Activated T-cell treated with anti-CD3 and anti-CD28 coated beads for 1 hour (primary cell): ENCODE measurements around the gene ADM.

Experiments
- DNase-seq: peaks from one replicate; pipeline ENCODE4 v3.0.0-alpha.2; 2020; ENCODE audit warnings: low read depth

The ADM gene

GRCh38 chr11:10289765-10290380 lies 15.0 kb upstream of the ADM start:
- no peak for DNase-seq

GRCh38 chr11:10291801-10292638 lies 12.9 kb upstream of the ADM start:
- no peak for DNase-seq

- DNase-seq, result peak; percentile 70
These were observed 11.2 kb upstream of the ADM start, which contains the start of gene SBF2 for GRCh38 chr11:10293423-10294289. Gene SBF2 (minus strand): TSS chr11:10294219. CDS start chr11:10294069, 150 bp downstream.

DNA sequence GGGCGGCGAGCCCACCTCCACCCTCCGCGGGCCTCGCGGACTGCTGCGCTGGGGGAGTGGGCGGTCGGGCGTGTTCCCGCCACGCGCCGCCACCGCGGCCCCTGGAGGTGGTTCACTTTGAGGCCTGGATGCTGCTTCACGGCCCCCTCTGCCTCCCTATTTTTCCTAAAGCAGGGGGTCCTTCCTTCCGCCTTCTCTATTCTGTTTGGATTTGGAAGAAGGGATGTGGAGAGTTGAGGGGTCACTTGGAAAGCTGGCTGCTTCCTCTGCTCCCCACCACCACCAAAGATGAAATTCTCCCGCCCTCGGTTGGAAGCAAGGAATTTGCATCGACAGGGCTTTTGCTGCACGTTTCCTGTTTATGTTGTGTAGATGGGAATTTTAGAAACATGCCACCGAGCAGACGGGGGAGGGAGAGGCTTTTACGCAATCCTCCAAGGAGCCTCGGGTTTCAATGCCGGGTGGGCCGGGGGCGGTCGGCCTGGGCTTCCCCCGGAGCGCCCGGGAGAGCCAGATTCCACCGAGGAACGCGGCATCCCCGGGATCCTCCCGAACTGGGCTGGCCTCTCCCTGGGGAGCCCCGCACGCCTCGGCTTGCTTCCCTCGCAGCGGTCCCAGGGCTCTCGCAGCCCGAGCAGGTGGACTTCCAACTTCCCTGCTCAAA lies 10.5 kb upstream of the ADM start:
- DNase-seq, result no peak

DNA sequence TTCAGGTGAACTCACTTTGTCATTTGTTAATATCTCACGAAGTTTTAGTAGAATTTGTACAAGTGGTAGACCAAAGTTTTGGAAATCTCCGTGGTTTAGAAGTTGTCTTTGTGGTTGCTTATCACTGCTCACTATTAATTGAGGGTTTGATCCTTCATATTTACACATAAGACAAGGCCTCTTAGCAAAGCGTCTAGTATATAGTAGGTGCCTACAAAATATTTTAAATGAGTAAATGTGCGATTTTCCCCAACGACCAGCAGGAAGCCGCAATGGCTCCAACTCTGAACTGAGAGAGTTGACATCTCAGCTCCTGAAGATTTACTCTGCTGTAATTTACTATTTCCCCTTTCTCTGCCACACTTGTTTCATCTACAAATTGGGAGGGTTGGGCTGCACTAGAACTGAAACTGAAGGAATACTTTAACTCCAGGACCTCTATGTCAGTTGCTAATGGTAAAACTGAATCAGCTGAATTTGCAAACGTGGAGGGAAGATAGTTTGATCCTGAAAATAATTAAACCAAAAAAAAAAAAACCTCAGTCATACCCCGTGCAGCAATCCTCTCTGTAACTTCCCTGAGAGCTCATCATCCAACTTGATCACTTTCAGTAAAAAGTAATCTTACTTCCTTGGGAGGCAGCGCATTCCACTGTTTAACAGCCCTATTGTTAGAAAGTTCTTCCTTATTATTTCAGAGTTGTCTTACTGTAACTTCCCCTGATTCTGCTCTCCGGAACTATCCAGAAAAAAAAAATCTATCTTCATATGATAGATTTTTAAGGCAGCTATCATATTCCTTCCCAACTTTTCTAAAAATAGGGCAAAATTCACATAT lies 9.6 kb upstream of the ADM start:
- no peak for DNase-seq

- peak; percentile 12 for DNase-seq
These were observed 6.5 kb upstream of the ADM start for GRCh38 chr11:10298342-10298741.

DNA sequence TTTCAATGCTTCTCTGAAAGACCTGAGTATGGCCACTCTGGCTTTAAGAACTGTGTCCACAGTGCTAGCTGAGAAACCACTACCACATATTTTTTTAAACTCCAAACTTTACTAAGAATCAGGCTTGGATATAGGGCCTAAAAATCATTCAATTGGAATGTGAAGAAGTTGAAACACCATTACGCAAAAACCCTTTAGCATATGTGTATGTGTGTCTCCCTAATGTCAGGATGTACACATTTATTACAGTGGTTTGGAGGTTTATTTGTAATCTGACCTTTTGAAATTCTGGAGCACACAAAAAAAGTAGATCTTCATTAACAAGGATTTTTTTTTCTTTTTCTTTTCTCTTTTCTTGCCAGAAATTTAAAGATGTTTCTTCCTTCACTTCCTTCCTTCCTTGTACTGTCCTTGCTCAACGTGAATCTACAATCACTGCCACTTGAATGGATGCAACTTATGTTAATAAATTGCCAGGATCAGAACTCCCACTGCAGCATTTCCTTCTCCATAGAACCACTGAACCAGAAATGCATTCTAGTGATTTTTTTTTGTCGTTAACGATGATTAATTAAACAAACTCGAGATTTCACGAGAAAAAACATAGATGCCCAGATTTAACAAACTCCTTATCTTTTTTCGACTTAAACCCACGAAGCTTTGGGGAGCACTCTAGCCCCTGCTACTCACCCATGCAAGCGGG lies 3.1 kb upstream of the ADM start:
- DNase-seq, result no peak

- no peak for DNase-seq
These were observed 2.5 kb upstream of the ADM start for GRCh38 chr11:10302359-10302743.

GRCh38 chr11:10302744-10303557 lies 1.9 kb upstream of the ADM start:
- DNase-seq, result peak; percentile 66

- peak; percentile 20 for DNase-seq
These were observed 1.1 kb upstream of the ADM start for GRCh38 chr11:10303558-10304363.

DNA sequence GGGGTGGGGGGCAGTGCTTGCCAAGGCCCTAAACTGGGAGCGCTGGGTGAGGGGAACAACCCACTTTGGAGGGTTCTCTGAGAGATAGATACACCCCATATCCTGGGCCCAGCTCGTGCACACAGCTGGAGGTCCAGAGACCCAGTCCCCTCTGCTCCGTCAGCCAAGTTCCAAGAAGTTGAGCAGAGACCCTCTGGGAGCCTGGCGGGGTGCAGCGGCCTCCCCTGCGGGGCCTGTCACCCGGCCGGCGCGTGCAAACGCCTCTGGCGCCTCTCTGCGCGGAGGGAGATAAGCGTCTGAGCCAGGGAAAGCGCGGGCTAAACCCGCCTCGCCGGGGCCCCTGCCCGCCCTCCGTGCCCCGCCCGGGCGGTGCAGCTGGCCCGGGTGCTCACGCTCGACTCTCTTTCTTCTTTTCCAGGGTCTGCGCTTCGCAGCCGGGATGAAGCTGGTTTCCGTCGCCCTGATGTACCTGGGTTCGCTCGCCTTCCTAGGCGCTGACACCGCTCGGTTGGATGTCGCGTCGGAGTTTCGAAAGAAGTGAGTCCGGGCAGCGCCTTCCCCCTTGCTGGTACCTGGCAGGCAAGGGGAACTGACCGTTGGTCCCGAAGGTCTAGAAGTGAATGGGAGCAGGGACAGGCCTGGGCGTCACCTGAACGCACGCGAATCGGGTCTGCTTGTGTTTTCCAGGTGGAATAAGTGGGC lies 540 bp downstream of the ADM start:
- DNase-seq, result no peak

DNA sequence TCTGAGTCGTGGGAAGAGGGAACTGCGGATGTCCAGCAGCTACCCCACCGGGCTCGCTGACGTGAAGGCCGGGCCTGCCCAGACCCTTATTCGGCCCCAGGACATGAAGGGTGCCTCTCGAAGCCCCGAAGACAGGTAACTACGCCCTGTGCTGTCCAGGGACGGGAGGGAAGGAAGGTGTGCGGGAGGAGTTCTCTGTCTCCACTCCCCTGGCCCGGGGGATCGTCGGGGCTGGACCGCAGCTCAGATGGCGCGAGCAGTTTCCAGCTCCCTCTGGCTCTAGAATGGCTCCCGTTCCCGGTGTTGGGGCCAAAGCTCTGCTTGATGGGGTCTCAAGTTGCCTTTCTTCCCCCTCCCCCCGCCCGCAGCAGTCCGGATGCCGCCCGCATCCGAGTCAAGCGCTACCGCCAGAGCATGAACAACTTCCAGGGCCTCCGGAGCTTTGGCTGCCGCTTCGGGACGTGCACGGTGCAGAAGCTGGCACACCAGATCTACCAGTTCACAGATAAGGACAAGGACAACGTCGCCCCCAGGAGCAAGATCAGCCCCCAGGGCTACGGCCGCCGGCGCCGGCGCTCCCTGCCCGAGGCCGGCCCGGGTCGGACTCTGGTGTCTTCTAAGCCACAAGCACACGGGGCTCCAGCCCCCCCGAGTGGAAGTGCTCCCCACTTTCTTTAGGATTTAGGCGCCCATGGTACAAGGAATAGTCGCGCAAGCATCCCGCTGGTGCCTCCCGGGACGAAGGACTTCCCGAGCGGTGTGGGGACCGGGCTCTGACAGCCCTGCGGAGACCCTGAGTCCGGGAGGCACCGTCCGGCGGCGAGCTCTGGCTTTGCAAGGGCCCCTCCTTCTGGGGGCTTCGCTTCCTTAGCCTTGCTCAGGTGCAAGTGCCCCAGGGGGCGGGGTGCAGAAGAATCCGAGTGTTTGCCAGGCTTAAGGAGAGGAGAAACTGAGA lies 1.4 kb downstream of the ADM start:
- DNase-seq, result peak; percentile 13

- no peak for DNase-seq
These were observed 2.1 kb downstream of the ADM start for GRCh38 chr11:10307022-10307399.

GRCh38 chr11:10307400-10308200 lies 2.7 kb downstream of the ADM start:
- DNase-seq, result peak; percentile 75

GRCh38 chr11:10308201-10308954 lies 3.5 kb downstream of the ADM start:
- no peak for DNase-seq
